ENCODE data around the gene ADAR.

- TF ChIP-seq POLR2A (IDR thresholded peaks at IDR 0.05): no peak
- TF ChIP-seq, protein P1, sequence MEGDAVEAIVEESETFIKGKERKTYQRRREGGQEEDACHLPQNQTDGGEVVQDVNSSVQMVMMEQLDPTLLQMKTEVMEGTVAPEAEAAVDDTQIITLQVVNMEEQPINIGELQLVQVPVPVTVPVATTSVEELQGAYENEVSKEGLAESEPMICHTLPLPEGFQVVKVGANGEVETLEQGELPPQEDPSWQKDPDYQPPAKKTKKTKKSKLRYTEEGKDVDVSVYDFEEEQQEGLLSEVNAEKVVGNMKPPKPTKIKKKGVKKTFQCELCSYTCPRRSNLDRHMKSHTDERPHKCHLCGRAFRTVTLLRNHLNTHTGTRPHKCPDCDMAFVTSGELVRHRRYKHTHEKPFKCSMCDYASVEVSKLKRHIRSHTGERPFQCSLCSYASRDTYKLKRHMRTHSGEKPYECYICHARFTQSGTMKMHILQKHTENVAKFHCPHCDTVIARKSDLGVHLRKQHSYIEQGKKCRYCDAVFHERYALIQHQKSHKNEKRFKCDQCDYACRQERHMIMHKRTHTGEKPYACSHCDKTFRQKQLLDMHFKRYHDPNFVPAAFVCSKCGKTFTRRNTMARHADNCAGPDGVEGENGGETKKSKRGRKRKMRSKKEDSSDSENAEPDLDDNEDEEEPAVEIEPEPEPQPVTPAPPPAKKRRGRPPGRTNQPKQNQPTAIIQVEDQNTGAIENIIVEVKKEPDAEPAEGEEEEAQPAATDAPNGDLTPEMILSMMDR (IDR thresholded peaks at IDR 0.05): no peak
Observed at GRCh38 chr1:154552036-154552435, 56.0 kb downstream of the ADAR start.

All from lower leg skin (tissue), 3 donors.